ENCODE results near the gene CTBP2. TPM values are rescaled to one million over a fixed set of nuclear protein-coding genes. Genes with fewer than 3 reads are reported as not detected.

The CTBP2 gene
- total RNA-seq, 1 donor from 2014 or later = 32.9 TPM

GRCh38 chr10:125048094-125048864, 112.1 kb downstream of the CTBP2 start:
- no peaks in the 10 kb centered on the region for H3K36me3 ChIP-seq (ENCODE audit: control insufficient read depth in 3 of 3, insufficient read depth in 3 of 3, low read length in 3 of 3)

GRCh38 chr10:125043841-125044658, 116.3 kb downstream of the CTBP2 start:
- no peaks in the 10 kb centered on the region for H3K36me3 ChIP-seq (ENCODE audit: control insufficient read depth in 3 of 3, insufficient read depth in 3 of 3, low read length in 3 of 3)
- H3K4me3 ChIP-seq (ENCODE audit: low read length in 3 of 3) = no peak overlapping the region
- H3K4me1 ChIP-seq (ENCODE audit: control insufficient read depth in 3 of 3, insufficient read depth in 3 of 3, low read length in 3 of 3) = peaks cover 49 to 71% (median 64%) of the 10 kb centered on the region in 3 donors
- peak overlapping the region in 1 of 3 donors; percentile 3 for H3K9ac ChIP-seq (ENCODE audit: low read depth in 1 of 3, low read length in 3 of 3)
- peak overlapping the region; percentile 63 for H3K27ac ChIP-seq (ENCODE audit: low read depth, low read length)
- H3K9me3 ChIP-seq (ENCODE audit: control insufficient read depth in 3 of 3, low read length in 3 of 3) = no peaks in the 10 kb centered on the region
- no peaks in the 10 kb centered on the region for H3K27me3 ChIP-seq (ENCODE audit: control insufficient read depth in 3 of 3, insufficient read depth in 3 of 3, low read length in 3 of 3)

More at GRCh38 chr10:125048094-125048864, 112.1 kb downstream of the CTBP2 start:
- no peaks in the 10 kb centered on the region for H3K9me3 ChIP-seq (ENCODE audit: control insufficient read depth in 3 of 3, low read length in 3 of 3)
- peak overlapping the region; percentile 16 for H3K27ac ChIP-seq (ENCODE audit: low read depth, low read length)
- H3K4me1 ChIP-seq (ENCODE audit: control insufficient read depth in 3 of 3, insufficient read depth in 3 of 3, low read length in 3 of 3) = peaks cover 50 to 70% (median 66%) of the 10 kb centered on the region in 3 donors
- no peaks in the 10 kb centered on the region for H3K27me3 ChIP-seq (ENCODE audit: control insufficient read depth in 3 of 3, insufficient read depth in 3 of 3, low read length in 3 of 3)
- peak overlapping the region in 1 of 3 donors; percentile 54 for H3K4me3 ChIP-seq (ENCODE audit: low read length in 3 of 3)
- H3K9ac ChIP-seq (ENCODE audit: low read depth in 1 of 3, low read length in 3 of 3) = peak overlapping the region in 1 of 3 donors; percentile 71

- Histone ChIP-seq H3K36me3 (ENCODE audit: control insufficient read depth in 3 of 3, insufficient read depth in 3 of 3, low read length in 3 of 3) (peaks cover 0 to 10% (median 3%) of the 10 kb centered on the region in 3 donors), H3K27ac (ENCODE audit: low read depth, low read length) (no peak overlapping the region), H3K9me3 (ENCODE audit: control insufficient read depth in 3 of 3, low read length in 3 of 3) (no peaks in the 10 kb centered on the region), H3K9ac (ENCODE audit: low read depth in 1 of 3, low read length in 3 of 3) (no peak overlapping the region), H3K27me3 (ENCODE audit: control insufficient read depth in 3 of 3, insufficient read depth in 3 of 3, low read length in 3 of 3) (no peaks in the 10 kb centered on the region), H3K4me3 (ENCODE audit: low read length in 3 of 3) (no peak overlapping the region), H3K4me1 (ENCODE audit: control insufficient read depth in 3 of 3, insufficient read depth in 3 of 3, low read length in 3 of 3) (peaks cover 55 to 79% (median 68%) of the 10 kb centered on the region in 3 donors)
Measured at GRCh38 chr10:125041856-125042506, 118.4 kb downstream of the CTBP2 start.

- Histone ChIP-seq H3K9me3 (ENCODE audit: control insufficient read depth in 3 of 3, low read length in 3 of 3) (no peaks in the 10 kb centered on the region), H3K27ac (ENCODE audit: low read depth, low read length) (no peak overlapping the region), H3K36me3 (ENCODE audit: control insufficient read depth in 3 of 3, insufficient read depth in 3 of 3, low read length in 3 of 3) (peaks cover 0 to 11% (median 4%) of the 10 kb centered on the region in 3 donors), H3K9ac (ENCODE audit: low read depth in 1 of 3, low read length in 3 of 3) (no peak overlapping the region), H3K4me1 (ENCODE audit: control insufficient read depth in 3 of 3, insufficient read depth in 3 of 3, low read length in 3 of 3) (peaks cover 53 to 83% (median 69%) of the 10 kb centered on the region in 3 donors), H3K27me3 (ENCODE audit: control insufficient read depth in 3 of 3, insufficient read depth in 3 of 3, low read length in 3 of 3) (no peaks in the 10 kb centered on the region), H3K4me3 (ENCODE audit: low read length in 3 of 3) (peak overlapping the region in 1 of 3 donors; percentile 38)
Measured at GRCh38 chr10:125039354-125039769, 121.0 kb downstream of the CTBP2 start.

- Histone ChIP-seq H3K27me3 (ENCODE audit: control insufficient read depth in 3 of 3, insufficient read depth in 3 of 3, low read length in 3 of 3) (no peaks in the 10 kb centered on the region), H3K9ac (ENCODE audit: low read depth in 1 of 3, low read length in 3 of 3) (peak overlapping the region in 2 of 3 donors; percentile 35 to 57), H3K9me3 (ENCODE audit: control insufficient read depth in 3 of 3, low read length in 3 of 3) (no peaks in the 10 kb centered on the region), H3K4me1 (ENCODE audit: control insufficient read depth in 3 of 3, insufficient read depth in 3 of 3, low read length in 3 of 3) (peaks cover 47 to 76% (median 62%) of the 10 kb centered on the region in 3 donors), H3K27ac (ENCODE audit: low read depth, low read length) (no peak overlapping the region), H3K4me3 (ENCODE audit: low read length in 3 of 3) (peak overlapping the region; percentile 9 to 49 (median 38)), H3K36me3 (ENCODE audit: control insufficient read depth in 3 of 3, insufficient read depth in 3 of 3, low read length in 3 of 3) (peaks cover 0 to 11% (median 4%) of the 10 kb centered on the region in 3 donors)
Measured at GRCh38 chr10:125038637-125039036, 121.7 kb downstream of the CTBP2 start.

GRCh38 chr10:125037145-125037877, 123.1 kb downstream of the CTBP2 start:
- H3K27ac ChIP-seq (ENCODE audit: low read depth, low read length) = peak overlapping the region; percentile 12
- H3K27me3 ChIP-seq (ENCODE audit: control insufficient read depth in 3 of 3, insufficient read depth in 3 of 3, low read length in 3 of 3) = no peaks in the 10 kb centered on the region
- no peak overlapping the region for H3K9ac ChIP-seq (ENCODE audit: low read depth in 1 of 3, low read length in 3 of 3)
- H3K4me1 ChIP-seq (ENCODE audit: control insufficient read depth in 3 of 3, insufficient read depth in 3 of 3, low read length in 3 of 3) = peaks cover 44 to 77% (median 65%) of the 10 kb centered on the region in 3 donors
- H3K9me3 ChIP-seq (ENCODE audit: control insufficient read depth in 3 of 3, low read length in 3 of 3) = no peaks in the 10 kb centered on the region
- H3K36me3 ChIP-seq (ENCODE audit: control insufficient read depth in 3 of 3, insufficient read depth in 3 of 3, low read length in 3 of 3) = peaks cover 0 to 13% (median 4%) of the 10 kb centered on the region in 3 donors
- H3K4me3 ChIP-seq (ENCODE audit: low read length in 3 of 3) = no peak overlapping the region

- no peak overlapping the region for H3K9ac ChIP-seq (ENCODE audit: low read depth in 1 of 3, low read length in 3 of 3)
Measured at GRCh38 chr10:125035588-125036295, 124.6 kb downstream of the CTBP2 start.

GRCh38 chr10:125035136-125035535, 125.2 kb downstream of the CTBP2 start:
- Histone ChIP-seq H3K36me3 (ENCODE audit: control insufficient read depth in 3 of 3, insufficient read depth in 3 of 3, low read length in 3 of 3) (peaks cover 0 to 13% (median 4%) of the 10 kb centered on the region in 3 donors), H3K4me1 (ENCODE audit: control insufficient read depth in 3 of 3, insufficient read depth in 3 of 3, low read length in 3 of 3) (peaks cover 49 to 79% (median 72%) of the 10 kb centered on the region in 3 donors), H3K27me3 (ENCODE audit: control insufficient read depth in 3 of 3, insufficient read depth in 3 of 3, low read length in 3 of 3) (no peaks in the 10 kb centered on the region), H3K27ac (ENCODE audit: low read depth, low read length) (no peak overlapping the region), H3K4me3 (ENCODE audit: low read length in 3 of 3) (no peak overlapping the region), H3K9ac (ENCODE audit: low read depth in 1 of 3, low read length in 3 of 3) (no peak overlapping the region), H3K9me3 (ENCODE audit: control insufficient read depth in 3 of 3, low read length in 3 of 3) (no peaks in the 10 kb centered on the region)

More at GRCh38 chr10:125035588-125036295, 124.6 kb downstream of the CTBP2 start:
- H3K27ac ChIP-seq (ENCODE audit: low read depth, low read length) = no peak overlapping the region
- no peaks in the 10 kb centered on the region for H3K27me3 ChIP-seq (ENCODE audit: control insufficient read depth in 3 of 3, insufficient read depth in 3 of 3, low read length in 3 of 3)
- H3K4me3 ChIP-seq (ENCODE audit: low read length in 3 of 3) = no peak overlapping the region
- peaks cover 0 to 13% (median 4%) of the 10 kb centered on the region in 3 donors for H3K36me3 ChIP-seq (ENCODE audit: control insufficient read depth in 3 of 3, insufficient read depth in 3 of 3, low read length in 3 of 3)
- H3K9me3 ChIP-seq (ENCODE audit: control insufficient read depth in 3 of 3, low read length in 3 of 3) = no peaks in the 10 kb centered on the region
- H3K4me1 ChIP-seq (ENCODE audit: control insufficient read depth in 3 of 3, insufficient read depth in 3 of 3, low read length in 3 of 3) = peaks cover 45 to 75% (median 70%) of the 10 kb centered on the region in 3 donors

Measured in skeletal muscle tissue (tissue), 4 donors.